Activated naive CD8-positive, alpha-beta T cell treated with anti-CD3 and anti-CD28 coated beads, Interleukin-2, amount 50 U/mL, for 16 hours (primary cell): ENCODE results near the gene PNPLA1.
A peak's percentile ranks its signal among the peaks of the same experiment; 100 is the strongest.

Source experiments
- DNase-seq: peaks from one replicate; pipeline ENCODE4 v3.0.0-alpha.2; 2020; ENCODE audit warnings: low read depth, low spot score

PNPLA1 gene

GRCh38 chr6:36285187-36285671 is 15.4 kb downstream of the PNPLA1 start:
- no peak for DNase-seq

GRCh38 chr6:36285797-36286196 is 15.9 kb downstream of the PNPLA1 start:
- DNase-seq = no peak

- no peak for DNase-seq
These were observed 17.0 kb downstream of the PNPLA1 start for GRCh38 chr6:36286858-36287257.

GRCh38 chr6:36289281-36289878 is 19.5 kb downstream of the PNPLA1 start:
- DNase-seq = no peak

GRCh38 chr6:36290668-36291620 is 21.1 kb downstream of the PNPLA1 start:
- DNase-seq = no peak

GRCh38 chr6:36292170-36292569 is 22.3 kb downstream of the PNPLA1 start:
- DNase-seq = no peak

GRCh38 chr6:36296240-36296639 is 26.4 kb downstream of the PNPLA1 start:
- no peak for DNase-seq

- no peak for DNase-seq
These were observed 27.2 kb downstream of the PNPLA1 start for GRCh38 chr6:36297051-36297450.

GRCh38 chr6:36297511-36297910 is 27.7 kb downstream of the PNPLA1 start:
- no peak for DNase-seq

GRCh38 chr6:36298027-36298426 is 28.2 kb downstream of the PNPLA1 start:
- no peak for DNase-seq

- no peak for DNase-seq
These were observed 31.3 kb downstream of the PNPLA1 start for GRCh38 chr6:36301085-36301658.

- no peak for DNase-seq
These were observed 31.9 kb downstream of the PNPLA1 start for GRCh38 chr6:36301781-36302180.

- DNase-seq = peak; percentile 91
These were observed 32.5 kb downstream of the PNPLA1 start for GRCh38 chr6:36302227-36302976.

GRCh38 chr6:36305885-36306284 is 36.0 kb downstream of the PNPLA1 start:
- no peak for DNase-seq

GRCh38 chr6:36306375-36306774 is 36.5 kb downstream of the PNPLA1 start:
- DNase-seq = no peak

- DNase-seq = no peak
These were observed 38.7 kb downstream of the PNPLA1 start for GRCh38 chr6:36308514-36308913.

GRCh38 chr6:36309203-36309602 is 39.3 kb downstream of the PNPLA1 start:
- DNase-seq = no peak

GRCh38 chr6:36309900-36310299 is 40.0 kb downstream of the PNPLA1 start:
- no peak for DNase-seq

GRCh38 chr6:36312854-36313648 is 43.2 kb downstream of the PNPLA1 start:
- DNase-seq = no peak

GRCh38 chr6:36313649-36313936 is 43.7 kb downstream of the PNPLA1 start:
- DNase-seq = no peak
